ACC112 (cell line): ENCODE data around the gene NEU2.

Experiments used
- H2AFZ ChIP-seq: fragments of 200-600 bp; sonication (generic); one replicate; pipeline ENCODE4 v1.6.0; 2017; ENCODE audit warnings: antibody characterized with exemption, low read length; ENCODE audit not compliant: unreplicated experiment
- H3K27ac ChIP-seq: fragments of 200-600 bp; sonication (generic); 2 replicates; pipeline ENCODE4 v1.5.1; 2014; ENCODE audit warnings: low read depth, mild to moderate bottlenecking, antibody characterized with exemption, low read length, moderate library complexity
- H3K27me3 ChIP-seq: fragments of 200-600 bp; sonication (generic); 2 replicates; pipeline ENCODE4 v1.6.1; 2014; ENCODE audit warnings: mild to moderate bottlenecking, antibody characterized with exemption, low read length, moderate library complexity, mixed read lengths; ENCODE audit not compliant: insufficient read depth
- H3K36me3 ChIP-seq: fragments of 200-600 bp; sonication (generic); 2 replicates; pipeline ENCODE4 v1.6.1; 2016; ENCODE audit warnings: mild to moderate bottlenecking, antibody characterized with exemption, low read length, moderate library complexity, mixed read lengths; ENCODE audit not compliant: insufficient read depth
- H3K4me1 ChIP-seq: fragments of 200-600 bp; sonication (generic); one replicate; pipeline ENCODE4 v1.6.1; 2016; ENCODE audit warnings: low read length, mixed read lengths; ENCODE audit not compliant: insufficient read depth, unreplicated experiment, control insufficient read depth
- H3K4me3 ChIP-seq: fragments of 200-600 bp; sonication (generic); 2 replicates; pipeline ENCODE4 v1.5.1; 2014; ENCODE audit warnings: mild to moderate bottlenecking, low read depth, low read length
- H3K79me2 ChIP-seq: fragments of 200-600 bp; sonication (generic); one replicate; pipeline ENCODE4 v1.6.0; 2016; ENCODE audit warnings: low read length; ENCODE audit not compliant: control insufficient read depth, unreplicated experiment, insufficient read depth

NEU2 gene

GRCh38 chr2:233032551-233033320 is at the start of gene NEU2:
NEU2 (plus strand) TSS chr2:233032672; CDS start chr2:233032672, 0 bp downstream.
- Histone ChIP-seq H3K79me2 (no peaks in the 10 kb centered on the region), H3K4me3 (no peak within 1 kb of the TSS), H3K27ac (no peak within 1 kb of the TSS), H2AFZ (no peak within 1 kb of the TSS), H3K36me3 (no peaks in the 10 kb centered on the region), H3K27me3 (no peaks in the 10 kb centered on the region), H3K4me1 (peaks cover 18% of the 10 kb centered on the region)

- Histone ChIP-seq H3K27ac (no peak overlapping the region), H3K4me1 (peaks cover 26% of the 10 kb centered on the region), H2AFZ (no peak overlapping the region), H3K4me3 (no peak overlapping the region), H3K79me2 (no peaks in the 10 kb centered on the region), H3K36me3 (no peaks in the 10 kb centered on the region), H3K27me3 (no peaks in the 10 kb centered on the region)
Measured at GRCh38 chr2:232982926-232983668, 49.4 kb upstream of the NEU2 start.

GRCh38 chr2:232983669-232984140 is 48.8 kb upstream of the NEU2 start:
- Histone ChIP-seq H2AFZ (no peak overlapping the region), H3K4me1 (peaks cover 29% of the 10 kb centered on the region), H3K27ac (no peak overlapping the region), H3K36me3 (no peaks in the 10 kb centered on the region), H3K79me2 (no peaks in the 10 kb centered on the region), H3K4me3 (no peak overlapping the region), H3K27me3 (no peaks in the 10 kb centered on the region)

- peaks cover 35% of the 10 kb centered on the region for H3K4me1 ChIP-seq
- no peaks in the 10 kb centered on the region for H3K36me3 ChIP-seq
- H2AFZ ChIP-seq, result no peak overlapping the region
- H3K27ac ChIP-seq, result no peak overlapping the region
- H3K4me3 ChIP-seq, result no peak overlapping the region
- no peaks in the 10 kb centered on the region for H3K79me2 ChIP-seq
- H3K27me3 ChIP-seq, result no peaks in the 10 kb centered on the region
Measured at GRCh38 chr2:232984451-232985207, 47.8 kb upstream of the NEU2 start.

GRCh38 chr2:232986155-232986554 is 46.3 kb upstream of the NEU2 start:
- Histone ChIP-seq H2AFZ (no peak overlapping the region), H3K36me3 (no peaks in the 10 kb centered on the region), H3K4me3 (no peak overlapping the region), H3K27me3 (no peaks in the 10 kb centered on the region), H3K4me1 (peaks cover 22% of the 10 kb centered on the region), H3K27ac (no peak overlapping the region), H3K79me2 (no peaks in the 10 kb centered on the region)

GRCh38 chr2:232993231-232993821 is 39.1 kb upstream of the NEU2 start:
- Histone ChIP-seq H2AFZ (no peak overlapping the region), H3K27ac (no peak overlapping the region), H3K79me2 (no peaks in the 10 kb centered on the region), H3K27me3 (no peaks in the 10 kb centered on the region), H3K4me1 (peaks cover 10% of the 10 kb centered on the region), H3K36me3 (no peaks in the 10 kb centered on the region), H3K4me3 (no peak overlapping the region)

GRCh38 chr2:232994446-232994845 is 38.0 kb upstream of the NEU2 start:
- Histone ChIP-seq H3K4me3 (no peak overlapping the region), H3K36me3 (no peaks in the 10 kb centered on the region), H3K79me2 (no peaks in the 10 kb centered on the region), H2AFZ (no peak overlapping the region), H3K27ac (no peak overlapping the region), H3K4me1 (peaks cover 1% of the 10 kb centered on the region), H3K27me3 (no peaks in the 10 kb centered on the region)

- Histone ChIP-seq H3K4me1 (no peaks in the 10 kb centered on the region), H3K79me2 (no peaks in the 10 kb centered on the region), H3K27ac (no peak overlapping the region), H3K27me3 (no peaks in the 10 kb centered on the region), H3K36me3 (no peaks in the 10 kb centered on the region), H3K4me3 (no peak overlapping the region), H2AFZ (no peak overlapping the region)
Measured at GRCh38 chr2:232997749-232998665, 34.5 kb upstream of the NEU2 start.

GRCh38 chr2:232998666-232998985 is 33.8 kb upstream of the NEU2 start:
- H3K36me3 ChIP-seq, result no peaks in the 10 kb centered on the region
- no peaks in the 10 kb centered on the region for H3K79me2 ChIP-seq
- H3K4me1 ChIP-seq, result no peaks in the 10 kb centered on the region
- no peak overlapping the region for H3K27ac ChIP-seq
- no peak overlapping the region for H2AFZ ChIP-seq
- H3K27me3 ChIP-seq, result no peaks in the 10 kb centered on the region
- no peak overlapping the region for H3K4me3 ChIP-seq

- Histone ChIP-seq H2AFZ (no peak overlapping the region), H3K79me2 (no peaks in the 10 kb centered on the region), H3K4me1 (no peaks in the 10 kb centered on the region), H3K4me3 (no peak overlapping the region), H3K27ac (no peak overlapping the region), H3K36me3 (no peaks in the 10 kb centered on the region), H3K27me3 (no peaks in the 10 kb centered on the region)
Measured at GRCh38 chr2:232999354-232999753, 33.1 kb upstream of the NEU2 start.
